HEK293T (cell line): ENCODE data around the gene ZMPSTE24.
"Not testable (repeated sequence)": the region's sequence is repeated elsewhere in the genome, so short reads cannot be mapped to it uniquely, and the experiment has no call there.

ENCODE experiments used
- CTCF ChIA-PET: fragments of 350-600 bp; formaldehyde crosslinking; extraction: SDS; loops from one replicate; lab custom pipeline; 2021; ENCODE audit warnings: antibody characterized with exemption, inconsistent platforms; lab: Yijun Ruan, JAX
- POLR2A ChIA-PET: fragments of 350-600 bp; formaldehyde crosslinking; extraction: SDS; loops from one replicate; lab custom pipeline; 2020; ENCODE audit warnings: antibody characterized with exemption, inconsistent platforms; lab: Yijun Ruan, JAX
- DNase-seq: peaks from one replicate; pipeline ENCODE4 v3.0.0; 2012; ENCODE audit warnings: mixed read lengths; ENCODE audit errors: extremely low spot score
- ARNT ChIP-seq: fragments of 450-650 bp; IDR thresholded peaks from 2 replicates; pipeline ENCODE4 v1.6.1; 2017; ENCODE audit warnings: mild to moderate bottlenecking
- BHLHE40 ChIP-seq: fragments of 450-650 bp; IDR thresholded peaks from 2 replicates; pipeline ENCODE4 v1.6.1; 2016; ENCODE audit warnings: mild to moderate bottlenecking, moderate library complexity, borderline replicate concordance
- CTBP1 ChIP-seq: fragments of 450-650 bp; IDR thresholded peaks from 2 replicates; pipeline ENCODE4 v1.6.1; 2016; ENCODE audit warnings: borderline replicate concordance
- ELF4 ChIP-seq: fragments of 450-650 bp; IDR thresholded peaks from 2 replicates; pipeline ENCODE4 v1.6.1; 2017; ENCODE audit warnings: antibody characterized with exemption
- FOXA1 ChIP-seq: fragments of 450-650 bp; IDR thresholded peaks from 2 replicates; pipeline ENCODE4 v1.6.1; 2016; ENCODE audit warnings: mild to moderate bottlenecking
- FOXK2 ChIP-seq: fragments of 450-650 bp; IDR thresholded peaks from 2 replicates; pipeline ENCODE4 v1.6.1; 2016; ENCODE audit warnings: mild to moderate bottlenecking
- FOXM1 ChIP-seq: fragments of 450-650 bp; IDR thresholded peaks from 2 replicates; pipeline ENCODE4 v1.6.1; 2017; ENCODE audit warnings: mild to moderate bottlenecking, borderline replicate concordance
- HDGF ChIP-seq: fragments of 450-650 bp; IDR thresholded peaks from 2 replicates; pipeline ENCODE4 v1.6.1; 2017; ENCODE audit warnings: antibody characterized with exemption, borderline replicate concordance
- L3MBTL2 ChIP-seq: fragments of 450-650 bp; conservative IDR thresholded peaks from 2 replicates; pipeline ENCODE4 v1.6.1; 2016; ENCODE audit warnings: mild to moderate bottlenecking
- LEF1 ChIP-seq: fragments of 450-650 bp; IDR thresholded peaks from 2 replicates; pipeline ENCODE4 v1.6.1; 2017; ENCODE audit warnings: mild to moderate bottlenecking, borderline replicate concordance
- NFRKB ChIP-seq: fragments of 450-650 bp; IDR thresholded peaks from 2 replicates; pipeline ENCODE4 v1.6.1; 2016; ENCODE audit warnings: mild to moderate bottlenecking, moderate library complexity
- SP1 ChIP-seq: fragments of 450-650 bp; IDR thresholded peaks from 2 replicates; pipeline ENCODE4 v1.6.1; 2017
- SUZ12 ChIP-seq: fragments of 450-650 bp; IDR thresholded peaks from 2 replicates; pipeline ENCODE4 v1.6.1; 2016; ENCODE audit warnings: mild to moderate bottlenecking
- TARDBP ChIP-seq: fragments of 450-650 bp; IDR thresholded peaks from 2 replicates; pipeline ENCODE4 v1.6.1; 2016
- ZNF384 ChIP-seq: fragments of 450-650 bp; IDR thresholded peaks from 2 replicates; pipeline ENCODE4 v1.6.1; 2016
- TF ChIP-seq, protein P1 (sequence below): fragments of 450-650 bp; IDR thresholded peaks from 2 replicates; pipeline ENCODE4 v1.6.1; 2016

Gene ZMPSTE24

DNA sequence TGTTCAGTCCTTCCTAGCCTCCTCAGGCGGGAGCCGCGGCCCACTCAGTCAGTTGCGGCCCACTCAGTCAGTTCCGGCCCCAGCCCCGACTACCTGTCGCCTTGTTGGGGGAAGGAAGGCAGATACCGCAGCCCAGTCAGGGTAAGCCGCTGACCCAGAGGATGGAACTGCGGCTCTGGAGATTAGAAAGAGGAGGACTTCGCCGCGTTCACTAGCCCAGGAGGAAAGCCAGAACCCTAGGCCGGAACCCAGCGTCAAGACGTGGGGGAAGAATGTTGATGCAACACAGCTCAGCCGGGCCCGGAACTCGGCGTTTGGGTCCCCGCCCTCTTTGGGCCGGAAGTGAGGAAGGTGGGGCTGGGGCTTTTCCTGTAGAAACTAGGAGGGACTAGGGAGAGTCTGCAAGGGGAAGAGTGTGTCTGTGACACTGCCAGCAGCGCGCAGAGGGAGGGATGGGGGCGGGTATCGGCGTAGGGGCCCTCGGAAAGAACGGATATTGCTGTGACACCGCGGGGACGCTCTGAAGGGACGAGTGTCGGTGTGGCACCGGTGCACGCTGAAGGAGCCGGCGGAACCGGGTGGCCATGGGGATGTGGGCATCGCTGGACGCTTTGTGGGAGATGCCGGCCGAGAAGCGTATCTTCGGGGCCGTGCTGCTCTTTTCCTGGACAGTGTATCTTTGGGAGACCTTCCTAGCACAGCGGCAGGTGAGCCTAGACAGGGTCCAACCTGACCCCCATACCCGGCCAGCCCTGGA lies at the start of gene ZMPSTE24:
TSS of gene ZMPSTE24 (plus strand) at position 549 of the 757 bp plus-strand sequence. CDS start at position 585, 36 bp downstream.
- peak; percentile 86 for DNase-seq
- ChIA-PET CTCF (no interaction called here), POLR2A (interaction anchor here (0.7 to 1.5 kb wide), 13 partner anchors 11 to 217 kb away, joined by 3 to 8 read pairs (median 3); partner anchors contain the start of genes CAP1 and TMCO2)
- TF ChIP-seq SUZ12, result no peak
- TF ChIP-seq, protein P1, sequence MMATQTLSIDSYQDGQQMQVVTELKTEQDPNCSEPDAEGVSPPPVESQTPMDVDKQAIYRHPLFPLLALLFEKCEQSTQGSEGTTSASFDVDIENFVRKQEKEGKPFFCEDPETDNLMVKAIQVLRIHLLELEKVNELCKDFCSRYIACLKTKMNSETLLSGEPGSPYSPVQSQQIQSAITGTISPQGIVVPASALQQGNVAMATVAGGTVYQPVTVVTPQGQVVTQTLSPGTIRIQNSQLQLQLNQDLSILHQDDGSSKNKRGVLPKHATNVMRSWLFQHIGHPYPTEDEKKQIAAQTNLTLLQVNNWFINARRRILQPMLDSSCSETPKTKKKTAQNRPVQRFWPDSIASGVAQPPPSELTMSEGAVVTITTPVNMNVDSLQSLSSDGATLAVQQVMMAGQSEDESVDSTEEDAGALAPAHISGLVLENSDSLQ, result peak; percentile 46
- no peak for TF ChIP-seq SP1
- TF ChIP-seq FOXK2, result peak; percentile 67; the same call in 1 of the 2 replicates
- no peak for TF ChIP-seq TARDBP
- TF ChIP-seq CTBP1, result peak; percentile 85
- TF ChIP-seq NFRKB, result no peak
- TF ChIP-seq L3MBTL2, result peak; percentile 39
- peak; percentile 27; the same call in 1 of the 2 replicates for TF ChIP-seq ELF4

DNA sequence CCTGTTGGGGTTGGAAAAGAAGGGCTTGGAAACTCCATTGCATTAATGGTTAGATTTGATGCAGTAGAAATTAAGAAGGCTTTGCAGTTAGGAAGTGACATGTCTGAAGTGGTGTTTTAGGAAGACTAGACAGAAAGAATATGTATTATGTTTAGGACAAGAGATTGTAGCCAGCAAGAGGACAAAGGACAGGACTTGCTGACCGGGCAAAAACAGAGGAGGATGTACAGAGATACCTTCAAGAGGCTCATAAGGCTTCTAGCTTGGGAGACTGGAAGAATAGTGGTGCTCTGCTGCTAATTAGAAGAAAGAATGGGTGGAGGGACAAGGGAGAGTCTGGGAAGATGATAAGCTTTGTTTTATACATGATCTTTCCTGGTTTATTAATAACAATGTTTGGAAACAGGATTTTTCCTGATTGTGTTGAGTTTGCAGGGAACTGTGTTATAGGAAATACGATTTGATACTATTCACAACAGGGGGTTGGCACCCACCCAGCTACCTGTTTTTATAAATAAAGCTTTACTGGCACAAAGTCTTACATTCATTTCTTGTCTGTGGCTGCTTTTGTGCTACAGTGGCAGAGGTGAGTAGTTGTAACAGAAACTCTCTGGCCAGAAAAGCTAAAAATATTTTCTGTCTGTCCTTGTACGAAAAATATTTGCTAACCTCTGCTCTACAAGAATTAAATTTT lies 47.4 kb upstream of the ZMPSTE24 start:
- DNase-seq, result no peak
- POLR2A ChIA-PET, result interaction anchor here (1.3 kb wide), 1 partner anchor 47 kb away, joined by 3 read pairs; no protein-coding TSS in a partner anchor
- no peak for TF ChIP-seq L3MBTL2
- TF ChIP-seq NFRKB, result no peak
- no peak for TF ChIP-seq TARDBP
- CTCF ChIA-PET, result interaction anchor here (0.9 kb wide), 1 partner anchor 11 kb away, joined by 5 read pairs; no protein-coding TSS in a partner anchor

DNA sequence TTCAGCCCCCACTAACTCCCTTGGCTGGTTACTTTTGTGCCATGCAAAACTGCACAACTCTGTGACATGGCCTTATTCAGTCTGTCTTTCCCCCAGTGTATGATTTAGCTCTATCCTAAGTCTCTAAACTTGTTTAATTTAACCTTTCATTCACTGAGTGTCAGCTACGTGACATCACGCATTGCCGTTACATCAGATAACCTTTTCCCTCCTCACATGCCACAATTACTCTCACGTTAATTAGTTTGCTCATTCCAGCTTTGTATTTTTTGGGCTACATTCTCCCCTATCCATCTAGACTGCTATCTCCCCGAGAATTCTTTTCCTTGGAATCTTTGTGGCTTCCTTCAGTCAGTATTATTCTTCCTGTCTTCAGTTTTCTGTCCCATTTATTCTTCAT lies 39.7 kb upstream of the ZMPSTE24 start:
- DNase-seq, result no peak
- TF ChIP-seq FOXM1, result no peak
- TF ChIP-seq FOXK2, result no peak
- no peak for TF ChIP-seq TARDBP
- TF ChIP-seq, protein P1, result no peak
- no peak for TF ChIP-seq FOXA1
- no peak for TF ChIP-seq LEF1
- CTCF ChIA-PET, result no interaction called here
- POLR2A ChIA-PET, result no interaction called here

DNA sequence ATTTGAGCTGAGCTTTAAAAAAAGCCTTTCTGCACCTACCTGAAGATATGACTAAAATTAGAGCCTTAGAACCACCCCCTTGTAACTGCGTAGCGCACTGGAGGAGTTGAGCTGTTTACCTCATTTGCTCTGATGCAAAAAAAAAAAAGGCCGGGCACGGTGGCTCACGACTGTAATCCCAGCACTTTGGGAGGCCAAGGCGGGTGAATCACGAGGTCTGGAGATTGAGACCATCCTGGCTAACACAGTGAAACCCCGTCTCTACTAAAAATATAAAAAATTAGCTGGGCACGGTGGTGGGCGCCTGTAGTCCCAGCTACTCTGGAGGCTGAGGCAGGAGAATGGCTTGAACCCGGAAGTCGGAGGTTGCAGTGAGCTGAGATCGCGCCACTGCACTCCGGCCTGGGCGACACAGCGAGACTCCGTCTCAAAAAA lies 36.5 kb upstream of the ZMPSTE24 start:
- CTCF ChIA-PET, POLR2A ChIA-PET: not testable (repeated sequence)

DNA sequence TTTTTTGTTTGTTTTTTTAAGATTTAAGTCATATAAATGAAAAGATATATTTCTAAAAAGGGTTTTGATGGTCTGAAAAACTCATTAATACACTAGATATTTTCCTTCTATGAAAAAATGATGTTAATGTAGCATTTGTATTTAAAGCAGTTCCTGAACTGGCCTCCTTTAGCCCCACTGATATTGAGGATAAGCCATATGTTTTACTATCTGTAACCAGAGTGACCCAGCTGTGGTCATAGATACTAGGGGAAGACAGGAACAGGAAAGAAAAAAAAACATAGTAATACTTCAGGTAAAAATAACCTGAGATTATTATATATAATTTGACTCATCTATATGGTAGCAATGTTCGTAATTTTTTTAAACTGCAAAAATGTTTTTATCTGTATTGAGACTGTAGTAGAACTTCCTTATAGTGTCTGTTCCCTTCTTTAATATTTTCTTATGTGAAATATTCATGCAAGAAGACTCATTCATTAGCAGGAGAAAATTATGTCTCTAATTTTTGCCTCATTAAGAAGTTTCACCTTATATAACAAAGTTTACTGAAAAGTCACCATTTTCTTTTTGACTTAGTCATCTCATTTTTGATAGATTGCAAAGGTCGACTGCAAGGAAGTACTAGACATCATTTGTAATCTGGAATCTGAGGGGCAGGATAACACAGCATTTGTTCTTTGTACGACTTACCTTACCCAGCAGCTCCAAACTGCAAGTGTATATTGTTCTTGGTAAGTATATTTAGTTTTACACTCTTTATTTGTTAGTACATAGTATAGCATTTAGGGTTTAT lies 35.9 kb upstream of the ZMPSTE24 start:
- POLR2A ChIA-PET, result no interaction called here
- TF ChIP-seq LEF1, result no peak
- TF ChIP-seq FOXK2, result no peak
- TF ChIP-seq ELF4, result no peak
- TF ChIP-seq FOXM1, result no peak
- TF ChIP-seq, protein P1, result no peak
- TF ChIP-seq FOXA1, result no peak
- DNase-seq, result no peak
- CTCF ChIA-PET, result no interaction called here

More for the DNA sequence above, 36.5 kb upstream of the ZMPSTE24 start:
- DNase-seq, result not testable (repeated sequence)

DNA sequence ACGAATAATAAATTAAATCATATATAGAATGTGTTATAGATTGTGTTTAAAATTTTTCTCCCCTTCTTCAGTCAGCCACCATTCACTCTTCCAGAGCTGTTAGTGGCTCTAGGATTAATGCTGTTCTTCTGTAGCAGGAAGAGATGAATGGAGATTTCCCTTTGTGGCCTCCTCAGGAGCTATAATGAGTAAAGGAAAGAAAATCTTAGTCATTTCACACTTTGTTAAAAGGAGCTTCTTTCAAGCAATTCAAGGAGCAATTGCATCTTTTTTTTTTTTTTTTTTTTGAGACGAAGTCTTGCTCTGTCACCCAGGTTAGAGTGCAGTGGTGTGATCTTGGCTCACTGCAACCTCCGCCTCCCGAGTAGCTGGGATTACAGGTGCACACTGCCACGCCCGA lies 34.0 kb upstream of the ZMPSTE24 start:
- DNase-seq, result no peak
- POLR2A ChIA-PET, result no interaction called here
- CTCF ChIA-PET, result interaction anchor here (0.9 kb wide), 1 partner anchor 80 kb away, joined by 3 read pairs; no protein-coding TSS in a partner anchor
- TF ChIP-seq, protein P1, result no peak
- TF ChIP-seq L3MBTL2, result no peak
- TF ChIP-seq FOXA1, result no peak
- TF ChIP-seq HDGF, result no peak
- TF ChIP-seq LEF1, result no peak
- no peak for TF ChIP-seq TARDBP
- no peak for TF ChIP-seq FOXM1
- TF ChIP-seq SP1, result no peak
- TF ChIP-seq ZNF384, result no peak
- no peak for TF ChIP-seq FOXK2
- TF ChIP-seq ELF4, result no peak
- no peak for TF ChIP-seq NFRKB
- TF ChIP-seq BHLHE40, result no peak
- TF ChIP-seq CTBP1, result no peak
- no peak for TF ChIP-seq ARNT
